Measurements from ENCODE around the gene ZDHHC12.
A peak's percentile ranks its signal among the peaks of the same experiment; 100 is the strongest.

The ZDHHC12 gene

DNA sequence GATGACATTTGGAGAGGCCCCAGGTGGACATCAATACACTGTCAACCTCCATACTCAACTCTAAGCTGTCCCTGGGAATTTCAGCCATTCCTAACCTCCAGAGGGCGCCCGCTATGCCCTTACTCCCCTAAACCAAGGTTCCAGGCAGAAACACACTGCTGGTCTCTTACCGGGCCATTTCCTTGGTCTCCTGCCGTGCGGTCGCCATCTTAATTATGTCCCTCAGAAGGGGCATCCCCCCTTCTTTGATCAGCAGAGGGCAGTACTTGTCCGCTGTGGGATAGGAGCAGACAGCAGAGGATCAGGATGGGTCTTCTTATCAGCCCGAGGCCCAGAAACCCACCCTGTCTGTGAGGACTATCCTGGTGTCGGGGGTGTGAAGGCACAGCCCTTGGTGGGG is 9.3 kb upstream of the ZDHHC12 start:
- H3K27ac ChIP-seq, result peak overlapping the region; percentile 47
- H3K4me1 ChIP-seq, result no peaks in the 10 kb centered on the region
- H2AFZ ChIP-seq, result peak overlapping the region; percentile 66
- TF ChIP-seq, protein P1, sequence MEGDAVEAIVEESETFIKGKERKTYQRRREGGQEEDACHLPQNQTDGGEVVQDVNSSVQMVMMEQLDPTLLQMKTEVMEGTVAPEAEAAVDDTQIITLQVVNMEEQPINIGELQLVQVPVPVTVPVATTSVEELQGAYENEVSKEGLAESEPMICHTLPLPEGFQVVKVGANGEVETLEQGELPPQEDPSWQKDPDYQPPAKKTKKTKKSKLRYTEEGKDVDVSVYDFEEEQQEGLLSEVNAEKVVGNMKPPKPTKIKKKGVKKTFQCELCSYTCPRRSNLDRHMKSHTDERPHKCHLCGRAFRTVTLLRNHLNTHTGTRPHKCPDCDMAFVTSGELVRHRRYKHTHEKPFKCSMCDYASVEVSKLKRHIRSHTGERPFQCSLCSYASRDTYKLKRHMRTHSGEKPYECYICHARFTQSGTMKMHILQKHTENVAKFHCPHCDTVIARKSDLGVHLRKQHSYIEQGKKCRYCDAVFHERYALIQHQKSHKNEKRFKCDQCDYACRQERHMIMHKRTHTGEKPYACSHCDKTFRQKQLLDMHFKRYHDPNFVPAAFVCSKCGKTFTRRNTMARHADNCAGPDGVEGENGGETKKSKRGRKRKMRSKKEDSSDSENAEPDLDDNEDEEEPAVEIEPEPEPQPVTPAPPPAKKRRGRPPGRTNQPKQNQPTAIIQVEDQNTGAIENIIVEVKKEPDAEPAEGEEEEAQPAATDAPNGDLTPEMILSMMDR (IDR thresholded peaks at IDR 0.05), result peak; percentile 69
- no peaks in the 10 kb centered on the region for H3K36me3 ChIP-seq (ENCODE audit: control insufficient read depth, insufficient read depth, low read length)
- no peaks in the 10 kb centered on the region for H3K27me3 ChIP-seq (ENCODE audit: control insufficient read depth, insufficient read depth, low read length)
- H3K4me3 ChIP-seq (ENCODE audit: low read depth, low read length), result no peak overlapping the region
- no peak overlapping the region for H3K9ac ChIP-seq
- H3K4me2 ChIP-seq (ENCODE audit: low read length), result peak overlapping the region; percentile 51
- H3K79me2 ChIP-seq, result no peaks in the 10 kb centered on the region
- no peaks in the 10 kb centered on the region for H3K9me3 ChIP-seq (ENCODE audit: control insufficient read depth, low read length)

DNA sequence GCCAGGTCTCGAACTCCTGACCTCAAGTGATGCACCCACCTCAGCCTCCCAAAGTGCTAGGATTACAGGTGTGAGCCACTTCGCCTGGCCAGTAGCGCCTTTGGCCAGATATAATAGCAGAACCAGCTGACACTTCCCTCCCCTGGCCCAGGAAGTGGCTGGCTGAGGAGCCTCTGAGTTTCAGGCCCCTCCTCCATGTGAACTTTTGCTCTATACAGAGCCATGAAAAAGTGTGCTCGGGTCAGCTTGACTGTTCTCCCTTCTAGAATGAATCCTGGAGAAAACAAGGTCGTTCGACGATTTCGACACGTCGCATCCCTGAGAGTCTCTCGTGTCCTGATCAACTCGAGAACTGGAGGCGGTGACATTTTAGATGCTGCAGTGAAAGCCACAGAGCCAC is 8.6 kb upstream of the ZDHHC12 start:
- TF ChIP-seq, protein P1 (IDR thresholded peaks at IDR 0.05), result no peak
- no peaks in the 10 kb centered on the region for H3K79me2 ChIP-seq
- no peak overlapping the region for H3K4me2 ChIP-seq (ENCODE audit: low read length)
- no peaks in the 10 kb centered on the region for H3K27me3 ChIP-seq (ENCODE audit: control insufficient read depth, insufficient read depth, low read length)
- no peak overlapping the region for H3K4me3 ChIP-seq (ENCODE audit: low read depth, low read length)
- H3K9me3 ChIP-seq (ENCODE audit: control insufficient read depth, low read length), result no peaks in the 10 kb centered on the region
- H3K9ac ChIP-seq, result no peak overlapping the region
- H3K4me1 ChIP-seq, result no peaks in the 10 kb centered on the region
- no peaks in the 10 kb centered on the region for H3K36me3 ChIP-seq (ENCODE audit: control insufficient read depth, insufficient read depth, low read length)
- H3K27ac ChIP-seq, result no peak overlapping the region
- no peak overlapping the region for H2AFZ ChIP-seq

DNA sequence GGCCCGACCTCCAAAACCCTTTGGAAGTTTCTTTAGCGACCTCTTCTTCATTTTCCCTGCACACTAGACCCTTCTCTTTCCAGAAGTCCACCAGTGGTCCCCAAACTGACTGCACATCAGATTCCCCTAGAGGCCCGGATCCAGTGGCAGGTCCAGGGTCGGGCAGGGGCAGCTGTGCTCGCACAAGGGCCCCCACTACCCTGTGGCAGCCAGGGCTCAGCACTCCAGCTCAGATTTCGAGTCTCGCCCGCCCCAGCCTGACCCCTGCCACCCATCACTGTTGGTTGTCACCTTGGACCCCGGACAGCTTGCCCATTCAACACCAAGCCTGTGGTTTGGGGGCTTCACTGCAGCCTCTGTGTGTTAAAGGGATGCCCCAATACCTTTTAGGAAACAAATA is 7.8 kb upstream of the ZDHHC12 start:
- H3K4me2 ChIP-seq (ENCODE audit: low read length), result no peak overlapping the region
- H2AFZ ChIP-seq, result no peak overlapping the region
- no peaks in the 10 kb centered on the region for H3K79me2 ChIP-seq
- no peak overlapping the region for H3K9ac ChIP-seq
- no peak overlapping the region for H3K27ac ChIP-seq
- H3K9me3 ChIP-seq (ENCODE audit: control insufficient read depth, low read length), result no peaks in the 10 kb centered on the region
- TF ChIP-seq, protein P1 (IDR thresholded peaks at IDR 0.05), result no peak
- H3K4me1 ChIP-seq, result no peaks in the 10 kb centered on the region
- no peaks in the 10 kb centered on the region for H3K27me3 ChIP-seq (ENCODE audit: control insufficient read depth, insufficient read depth, low read length)
- no peak overlapping the region for H3K4me3 ChIP-seq (ENCODE audit: low read depth, low read length)
- no peaks in the 10 kb centered on the region for H3K36me3 ChIP-seq (ENCODE audit: control insufficient read depth, insufficient read depth, low read length)

DNA sequence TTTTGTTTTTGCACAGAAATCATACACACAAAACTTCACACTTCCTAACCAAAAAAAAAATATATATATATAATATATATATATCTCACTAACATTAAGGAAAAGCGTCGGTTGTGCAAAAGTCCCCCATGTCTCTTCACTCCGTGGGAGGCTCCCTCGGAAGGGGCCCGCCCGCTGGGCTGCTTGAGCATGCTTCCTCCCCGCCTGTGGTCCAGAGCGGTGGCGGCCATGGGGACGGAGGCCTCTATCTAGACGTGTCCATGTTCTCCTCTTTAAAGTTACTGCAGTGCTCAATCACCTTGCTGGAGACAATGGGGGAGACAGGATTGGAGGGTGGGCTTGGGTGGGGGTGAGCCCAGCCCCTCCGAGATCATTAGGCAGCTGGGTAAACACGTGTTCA is 7.2 kb upstream of the ZDHHC12 start:
- Histone ChIP-seq H3K4me2 (ENCODE audit: low read length) (no peak overlapping the region), H2AFZ (no peak overlapping the region), H3K9ac (no peak overlapping the region), H3K36me3 (ENCODE audit: control insufficient read depth, insufficient read depth, low read length) (no peaks in the 10 kb centered on the region), H3K4me1 (no peaks in the 10 kb centered on the region), H3K27ac (no peak overlapping the region), H3K27me3 (ENCODE audit: control insufficient read depth, insufficient read depth, low read length) (no peaks in the 10 kb centered on the region), H3K4me3 (ENCODE audit: low read depth, low read length) (no peak overlapping the region), H3K9me3 (ENCODE audit: control insufficient read depth, low read length) (no peaks in the 10 kb centered on the region), H3K79me2 (no peaks in the 10 kb centered on the region)
- TF ChIP-seq, protein P1 (IDR thresholded peaks at IDR 0.05), result no peak

DNA sequence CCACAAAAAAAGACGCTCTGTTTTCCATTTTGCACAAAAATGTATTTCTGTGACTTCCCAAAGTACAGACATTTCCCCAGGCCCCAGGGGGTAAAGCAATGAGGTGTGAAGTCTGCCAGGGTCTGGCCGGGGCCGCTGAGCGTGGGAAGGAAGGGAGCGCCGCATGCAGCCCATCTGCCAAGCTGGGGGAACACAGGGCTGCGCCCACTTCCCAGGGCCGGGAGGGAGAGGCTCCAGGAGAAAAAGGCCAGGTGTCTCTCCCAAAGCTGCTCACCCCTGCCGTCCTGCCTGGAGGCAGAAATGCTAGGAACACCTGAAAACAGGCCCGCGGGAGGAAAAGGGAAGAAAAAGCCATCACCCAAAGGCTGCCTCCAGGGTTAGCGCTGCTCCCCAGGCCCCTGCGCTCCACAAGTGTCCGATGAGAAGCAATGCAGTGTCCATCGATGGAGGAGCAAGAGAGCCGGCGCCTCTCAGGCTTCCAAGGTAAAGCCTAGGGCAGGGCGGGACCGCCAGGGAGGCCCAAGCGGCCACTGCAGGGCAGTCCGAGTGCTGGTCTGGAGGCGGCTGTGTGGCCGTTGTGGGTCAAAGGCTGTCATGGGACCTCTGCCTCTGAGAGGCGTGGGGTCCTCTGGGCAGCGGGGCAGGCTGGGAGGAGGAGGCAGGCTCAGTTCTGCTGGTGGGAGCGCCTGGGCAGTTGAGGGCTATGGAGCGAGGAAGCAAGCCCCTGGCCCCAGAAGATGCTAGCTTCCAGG is 6.0 kb upstream of the ZDHHC12 start:
- Histone ChIP-seq H3K79me2 (no peaks in the 10 kb centered on the region), H3K9ac (no peak overlapping the region), H3K4me3 (ENCODE audit: low read depth, low read length) (no peak overlapping the region), H3K9me3 (ENCODE audit: control insufficient read depth, low read length) (no peaks in the 10 kb centered on the region), H2AFZ (no peak overlapping the region), H3K4me2 (ENCODE audit: low read length) (no peak overlapping the region), H3K27ac (no peak overlapping the region), H3K36me3 (ENCODE audit: control insufficient read depth, insufficient read depth, low read length) (no peaks in the 10 kb centered on the region), H3K27me3 (ENCODE audit: control insufficient read depth, insufficient read depth, low read length) (no peaks in the 10 kb centered on the region), H3K4me1 (peaks cover 1% of the 10 kb centered on the region)
- TF ChIP-seq, protein P1 (IDR thresholded peaks at IDR 0.05), result no peak
